Activated T-helper 1 cell treated with anti-CD3 and anti-CD28 coated beads, Interleukin-2, amount 50 U/mL, for 16 hours (primary cell): ENCODE data around the gene KHDRBS1.
"Not testable (repeated sequence)": the region's sequence is repeated elsewhere in the genome, so short reads cannot be mapped to it uniquely, and the experiment has no call there.

Experiments
- DNase-seq, 2 donors: peaks; one replicate each; pipeline ENCODE4 v3.0.0-alpha.2; 2020; ENCODE audit warnings: low read depth in 1 of 2, low spot score in 1 of 2

Gene KHDRBS1

GRCh38 chr1:32062867-32063230 is 49.2 kb downstream of the KHDRBS1 start:
- DNase-seq, result no peak

GRCh38 chr1:32063261-32063681 is 49.6 kb downstream of the KHDRBS1 start:
- DNase-seq, result no peak

GRCh38 chr1:32065613-32066488 is 52.2 kb downstream of the KHDRBS1 start:
- not testable (repeated sequence) for DNase-seq

- no peak for DNase-seq
Observed at GRCh38 chr1:32066489-32066873, 52.8 kb downstream of the KHDRBS1 start.

GRCh38 chr1:32068957-32069588 is 55.4 kb downstream of the KHDRBS1 start:
- no peak for DNase-seq

GRCh38 chr1:32071758-32072621 is 58.3 kb downstream of the KHDRBS1 start:
- DNase-seq, result no peak

- DNase-seq, result peak; percentile 84 to 89
Observed at GRCh38 chr1:32072622-32073298, 59.1 kb downstream of the KHDRBS1 start, which contains the start of gene TMEM39B. TMEM39B (plus strand) TSS chr1:32072939; CDS start chr1:32073048, 109 bp downstream.

- no peak for DNase-seq
Observed at GRCh38 chr1:32073299-32074229, 59.9 kb downstream of the KHDRBS1 start.

GRCh38 chr1:32074841-32075240 is 61.2 kb downstream of the KHDRBS1 start:
- no peak for DNase-seq

GRCh38 chr1:32077451-32077850 is 63.8 kb downstream of the KHDRBS1 start:
- no peak for DNase-seq

- no peak for DNase-seq
Observed at GRCh38 chr1:32082022-32082421, 68.4 kb downstream of the KHDRBS1 start.

GRCh38 chr1:32086381-32086780 is 72.7 kb downstream of the KHDRBS1 start:
- not testable (repeated sequence) for DNase-seq

- no peak for DNase-seq
Observed at GRCh38 chr1:32091176-32091575, 77.5 kb downstream of the KHDRBS1 start.

GRCh38 chr1:32091591-32091990 is 77.9 kb downstream of the KHDRBS1 start:
- DNase-seq, result no peak
